T1000 (cell line): ENCODE data around the gene RSPH6A.
"Not testable (repeated sequence)": the region's sequence is repeated elsewhere in the genome, so short reads cannot be mapped to it uniquely, and the experiment has no call there.

Source experiments
- DNase-seq: peaks from one replicate; lab custom pipeline; 2025; ENCODE audit warnings: mixed read lengths; lab: John Stamatoyannopoulos, UW

The RSPH6A gene

DNA sequence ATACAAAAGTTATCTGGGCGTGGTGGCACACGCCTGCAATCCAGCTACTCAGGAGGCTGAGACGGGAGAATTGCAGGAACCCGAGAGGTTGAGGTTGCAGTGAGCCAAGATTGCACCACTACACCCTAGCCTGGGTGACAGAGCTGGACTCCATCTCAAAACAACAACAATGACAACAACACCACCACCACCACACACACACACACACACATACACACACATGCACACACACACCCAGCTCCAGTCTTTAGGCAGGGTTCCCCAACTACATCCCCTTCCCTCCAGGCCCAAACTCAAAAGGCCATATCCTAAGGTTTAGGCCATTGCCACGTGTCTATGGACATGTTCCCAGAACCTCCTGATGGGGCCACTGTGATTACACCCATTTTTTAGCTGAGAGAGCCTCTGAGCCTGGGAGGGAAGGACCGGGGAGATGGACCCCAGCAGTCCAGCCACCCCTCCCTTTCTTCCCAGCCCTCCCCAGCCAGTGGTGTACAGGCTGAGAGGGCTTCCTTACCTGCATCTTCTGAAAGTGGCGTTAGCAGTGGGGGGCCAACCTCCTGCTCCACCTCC lies 13.4 kb downstream of the RSPH6A start:
- DNase-seq = no peak

DNA sequence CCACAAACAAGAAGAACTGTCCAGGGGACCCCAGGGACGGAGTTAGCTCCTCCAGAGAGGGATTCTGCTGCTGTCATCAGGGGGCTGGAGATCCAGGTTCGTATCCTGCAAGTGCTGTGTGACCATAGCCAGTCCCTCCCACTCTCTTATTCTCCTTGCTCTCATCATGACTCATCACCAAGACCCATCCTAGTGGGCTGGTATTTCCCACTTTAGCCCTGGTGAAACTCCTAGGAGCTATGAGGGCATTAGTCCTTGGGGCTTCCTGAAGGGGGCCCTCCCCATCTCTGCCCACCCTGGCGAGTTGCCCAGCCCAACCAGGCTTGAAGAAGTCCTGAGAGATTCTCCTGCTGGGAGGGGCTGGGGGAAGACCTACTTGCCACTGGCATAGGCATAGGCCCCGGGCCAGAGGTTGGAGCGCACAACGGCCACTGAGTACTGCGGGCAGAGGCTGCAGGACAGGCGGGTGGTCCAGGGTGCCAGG lies 15.0 kb downstream of the RSPH6A start:
- no peak for DNase-seq

DNA sequence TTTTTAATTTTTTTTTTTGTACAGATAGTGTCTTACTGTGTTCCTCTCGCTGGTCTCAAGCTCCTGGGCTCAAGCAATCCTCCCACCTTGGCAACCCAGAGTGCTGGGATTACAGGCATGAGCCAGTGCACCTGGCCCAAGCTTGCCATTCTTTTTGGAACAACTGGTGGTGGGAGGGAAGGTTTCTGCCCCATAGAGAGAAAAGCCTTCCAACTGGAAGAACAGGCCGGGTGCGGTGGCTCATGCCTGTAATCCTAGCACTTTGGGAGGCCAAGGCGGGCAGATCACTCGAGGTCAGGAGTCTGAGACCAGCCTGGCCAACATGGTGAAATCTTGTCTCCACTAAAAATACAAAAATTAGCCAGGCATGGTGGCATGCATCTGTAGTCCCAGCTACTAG lies 15.6 kb downstream of the RSPH6A start:
- not testable (repeated sequence) for DNase-seq

DNA sequence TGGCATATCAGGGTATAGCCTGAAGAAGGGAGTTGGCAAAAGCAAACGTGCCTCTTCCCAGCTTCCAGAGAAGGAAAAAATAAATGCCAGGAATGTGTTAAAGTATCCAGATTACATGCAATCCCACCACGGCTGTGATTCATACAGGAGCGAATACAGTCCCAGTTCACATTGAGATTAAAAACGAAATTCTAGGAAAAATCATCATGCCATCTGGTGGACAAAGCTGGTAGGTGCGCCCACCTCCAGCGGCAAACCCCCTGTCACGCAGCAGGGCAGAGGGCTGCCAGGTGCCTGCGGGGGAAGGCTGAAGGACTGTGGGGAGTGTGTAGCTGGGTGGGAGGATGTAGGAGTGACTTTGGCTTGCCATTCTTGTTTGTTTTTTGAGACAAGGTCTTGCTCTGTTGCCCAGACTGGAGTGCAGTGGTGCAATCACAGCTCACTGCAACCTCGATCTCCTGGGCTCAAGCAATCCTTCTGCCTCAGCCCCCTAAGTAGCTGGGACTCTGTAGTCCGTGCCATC lies 16.1 kb downstream of the RSPH6A start:
- DNase-seq = peak; percentile 75

DNA sequence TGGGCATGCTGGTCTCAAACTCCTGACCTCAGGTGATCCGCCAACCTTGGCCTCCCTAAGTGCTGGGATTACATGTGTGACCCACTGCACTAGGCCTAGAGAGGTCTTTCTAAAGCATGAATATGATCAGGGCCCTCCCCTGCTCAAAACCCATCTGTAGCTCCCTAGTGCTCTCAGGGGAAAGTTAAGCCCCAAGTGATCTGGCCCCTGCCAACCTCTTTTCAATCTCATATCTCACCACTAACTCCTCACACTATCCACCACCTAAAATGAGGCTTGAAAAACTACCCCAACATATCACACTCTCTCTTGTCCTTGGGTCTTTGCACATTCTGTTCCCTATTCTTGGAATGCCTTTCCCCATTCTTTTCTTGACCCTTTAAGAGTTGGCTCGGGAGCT lies 20.5 kb downstream of the RSPH6A start:
- no peak for DNase-seq

DNA sequence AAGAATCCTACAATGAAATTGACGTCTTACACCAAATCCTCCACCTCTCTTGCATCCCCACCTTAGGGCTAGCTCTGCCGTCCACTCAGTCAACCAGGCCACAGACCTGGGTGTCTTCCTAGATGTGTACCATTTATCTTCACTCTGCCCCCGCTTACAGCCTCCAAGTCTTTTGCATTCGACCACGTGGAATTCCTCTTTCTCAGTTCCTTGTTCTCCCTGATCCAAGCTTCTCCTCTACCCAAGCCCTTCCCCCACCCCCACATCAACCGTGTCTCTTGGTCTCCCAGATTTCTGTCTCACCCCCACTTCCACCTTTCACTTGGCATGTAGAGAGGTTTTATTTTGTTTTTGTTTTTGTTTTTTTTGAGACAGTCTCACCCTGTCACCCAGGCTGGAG lies 21.2 kb downstream of the RSPH6A start:
- no peak for DNase-seq

DNA sequence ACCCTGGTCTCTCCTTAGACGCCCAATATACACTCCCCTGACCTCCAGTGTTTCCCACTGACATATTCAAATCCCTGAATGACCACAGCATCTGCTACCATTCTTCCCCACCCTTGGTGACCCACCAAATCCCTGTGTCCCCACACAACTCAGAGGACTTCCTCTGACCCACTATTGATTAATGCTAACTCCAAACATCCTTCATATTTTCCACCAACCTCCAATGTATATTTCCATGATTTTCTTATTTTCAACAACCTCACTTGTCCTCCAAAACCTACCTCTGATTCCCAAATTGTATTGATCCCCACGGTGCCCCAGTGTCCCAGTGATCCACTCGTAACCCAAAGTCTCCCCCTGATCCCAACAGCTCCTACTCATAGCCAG lies 21.9 kb downstream of the RSPH6A start:
- DNase-seq = no peak

DNA sequence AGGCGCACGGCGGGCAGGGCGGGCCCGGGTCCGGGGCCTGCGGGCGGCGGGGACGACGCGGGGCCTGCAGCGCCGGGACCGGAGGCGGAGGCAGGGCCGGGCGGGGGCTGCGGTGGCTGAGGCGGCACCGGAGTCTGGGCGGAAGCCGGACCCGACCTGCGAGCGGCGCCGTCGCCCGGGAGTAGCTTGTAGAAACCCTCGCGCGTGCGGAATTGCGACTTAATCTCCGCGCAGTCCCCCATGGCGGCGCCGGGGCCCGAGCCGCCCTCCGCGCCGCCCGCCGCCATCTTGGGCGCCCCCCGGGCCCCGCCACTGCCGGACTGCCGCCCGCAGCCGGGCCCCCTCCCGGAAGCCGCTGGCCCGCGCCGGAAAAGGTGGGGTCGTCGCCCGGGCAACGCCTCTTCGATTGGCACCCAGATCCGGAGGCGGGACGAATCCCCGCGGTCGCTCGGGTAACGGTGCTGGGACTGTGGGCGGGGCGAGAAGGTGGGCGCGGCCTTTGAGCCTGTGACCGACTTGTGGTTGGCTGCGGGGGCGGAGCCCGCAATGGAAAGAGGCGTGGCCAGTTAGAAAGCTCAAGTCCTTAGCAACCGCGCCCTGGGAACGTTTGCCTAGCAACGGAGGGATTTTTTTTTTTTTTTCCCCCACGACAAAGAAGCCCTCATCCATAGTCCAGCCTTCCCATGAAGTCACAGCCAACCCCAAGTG lies 22.5 kb downstream of the RSPH6A start, which contains the start of gene DMWD:
Gene DMWD, minus strand, starts transcription at position 376 of the 708 bp plus-strand sequence. Its CDS starts 89 bp downstream, at position 287.
- peak; percentile 98 for DNase-seq

DNA sequence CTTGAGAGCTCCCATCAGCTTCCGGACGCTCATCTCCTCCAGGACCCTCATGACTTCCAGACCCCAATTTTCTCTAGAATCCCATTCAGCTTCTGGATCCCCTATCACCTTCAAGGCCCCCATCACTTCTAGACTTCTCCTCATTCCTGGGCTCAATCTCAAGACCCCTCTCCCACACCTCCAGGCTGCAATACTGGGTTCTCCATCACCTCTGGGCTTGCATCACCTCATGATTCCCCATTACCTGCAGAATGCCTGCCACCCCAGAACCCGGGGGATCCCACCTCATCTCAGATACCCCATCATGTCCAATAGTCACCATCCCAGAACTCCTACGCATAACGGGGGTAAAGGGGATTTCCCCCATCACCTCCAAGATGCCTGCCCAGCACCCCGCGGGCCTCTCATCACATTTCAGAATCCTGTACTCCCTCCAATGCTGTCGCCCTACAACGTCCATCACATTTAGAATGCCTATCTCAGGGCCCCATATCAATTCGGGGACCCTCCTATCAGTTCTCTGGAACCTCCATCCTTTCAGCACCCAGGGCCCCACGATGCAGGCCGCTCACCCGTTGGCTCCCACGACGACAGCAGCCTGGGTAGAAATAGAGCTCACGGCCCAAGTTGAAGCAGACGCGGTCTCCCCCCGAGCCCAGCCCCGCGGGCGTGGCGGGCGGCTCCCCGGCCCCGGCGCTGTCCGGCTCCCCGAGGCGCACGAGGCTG lies 23.2 kb downstream of the RSPH6A start:
- DNase-seq = no peak

DNA sequence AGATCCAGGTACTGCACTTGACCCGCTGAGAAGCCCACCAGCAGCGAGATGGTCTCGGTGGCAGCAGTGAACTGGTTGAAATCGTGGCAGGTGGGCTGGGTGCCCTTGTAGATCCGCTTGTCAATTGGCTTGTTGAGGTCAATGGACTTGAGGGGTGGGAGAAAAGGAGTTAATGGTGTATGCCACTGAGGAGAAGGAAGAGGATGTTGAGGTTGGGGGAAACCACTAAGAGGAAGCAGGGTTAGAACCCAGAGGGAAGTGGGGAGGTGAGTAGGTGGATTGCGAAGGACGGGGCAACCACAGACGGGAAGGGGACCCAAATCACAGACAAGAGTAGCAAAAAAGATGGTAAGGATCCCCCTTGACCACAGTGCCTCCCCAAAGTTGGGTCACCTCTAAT lies 24.2 kb downstream of the RSPH6A start:
- DNase-seq = no peak

DNA sequence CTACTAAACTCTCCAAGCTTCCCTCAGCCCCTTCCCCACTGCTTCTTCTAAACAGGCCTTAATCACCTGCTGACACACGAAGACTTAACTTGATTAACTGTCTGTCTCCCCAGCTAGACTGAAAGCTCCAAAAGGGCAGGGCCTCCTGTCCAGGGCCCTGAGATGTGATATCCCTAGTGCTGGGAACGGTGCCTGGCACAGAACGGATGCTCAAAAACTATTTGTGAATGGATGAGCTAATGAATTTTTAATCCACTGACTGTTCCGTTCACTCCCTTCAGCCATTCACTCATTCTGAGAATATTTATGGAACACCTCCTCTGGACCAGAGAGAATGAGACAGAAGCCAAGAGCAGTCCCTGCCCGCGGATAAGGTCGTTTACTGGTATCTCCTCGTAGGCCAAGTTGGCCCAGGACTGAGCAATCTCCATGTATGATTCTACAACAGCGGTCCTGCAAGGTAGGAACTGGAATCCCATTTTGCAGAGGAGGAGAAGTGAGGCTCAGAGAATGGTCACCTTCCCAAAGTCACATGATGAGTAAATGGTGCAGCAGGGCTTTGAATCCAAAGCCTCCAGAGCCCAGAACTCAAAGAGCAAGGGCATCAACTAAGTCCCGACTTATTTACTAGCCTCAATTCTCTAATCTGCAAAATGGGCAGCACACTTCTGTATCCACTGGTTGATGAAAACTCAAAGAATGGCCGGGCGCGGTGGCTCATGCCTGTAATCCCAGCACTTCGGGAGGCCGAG lies 25.9 kb downstream of the RSPH6A start:
- no peak for DNase-seq

DNA sequence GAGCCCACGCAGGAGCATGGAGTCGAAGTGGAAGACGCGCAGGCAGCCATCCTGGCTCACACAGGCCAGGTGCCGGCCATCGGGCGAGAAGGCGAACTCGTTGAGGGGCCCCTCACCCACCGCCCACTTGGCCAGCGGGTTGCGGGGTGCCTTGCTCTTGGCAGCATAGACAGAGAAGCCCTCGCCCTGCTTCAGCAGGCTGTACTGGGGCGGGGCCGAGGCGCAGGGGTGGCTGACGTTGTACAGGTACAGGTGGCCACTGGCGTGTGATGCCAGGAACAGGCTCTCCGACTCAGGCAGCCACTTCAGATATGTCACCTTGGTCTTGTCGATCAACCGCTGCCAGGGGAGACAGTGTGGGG lies 28.6 kb downstream of the RSPH6A start:
- DNase-seq = no peak

DNA sequence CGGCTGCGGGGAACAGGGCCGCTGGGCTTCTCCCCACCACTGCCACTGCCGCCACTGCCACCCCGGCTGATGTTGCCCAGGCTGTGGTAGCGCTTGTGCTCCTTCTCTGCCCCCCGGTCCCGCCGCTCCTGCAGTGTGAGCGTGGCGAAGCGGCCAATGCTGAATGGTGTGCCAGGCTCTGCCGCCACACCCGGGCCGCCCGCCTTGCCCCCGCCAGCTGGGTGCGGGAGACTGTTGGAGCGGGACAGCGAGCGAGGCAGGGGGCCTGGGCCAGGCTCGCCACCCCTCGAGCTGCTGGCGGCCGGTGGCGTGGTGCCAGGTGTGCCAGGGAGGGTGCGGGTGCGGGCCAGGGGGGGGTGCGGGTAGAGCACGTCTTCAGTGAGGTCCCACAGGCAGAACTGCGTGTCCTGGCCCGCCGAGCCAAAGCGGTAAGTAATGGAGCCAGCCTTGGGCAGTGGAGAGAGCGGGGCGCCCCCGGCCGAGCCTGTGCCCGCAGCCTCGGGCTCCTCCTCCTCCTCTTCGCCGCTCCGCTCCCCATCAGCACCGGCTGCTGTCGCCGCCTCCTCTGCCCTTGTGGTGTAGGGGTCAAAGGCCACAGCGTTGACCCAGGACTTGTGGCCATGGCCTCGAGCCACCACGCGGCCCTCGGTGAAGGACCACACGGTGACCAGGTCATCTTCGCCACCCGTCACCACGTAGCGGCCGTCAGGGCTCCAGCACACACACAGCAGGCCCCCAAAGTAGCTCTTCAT lies 29.2 kb downstream of the RSPH6A start:
- DNase-seq = no peak

DNA sequence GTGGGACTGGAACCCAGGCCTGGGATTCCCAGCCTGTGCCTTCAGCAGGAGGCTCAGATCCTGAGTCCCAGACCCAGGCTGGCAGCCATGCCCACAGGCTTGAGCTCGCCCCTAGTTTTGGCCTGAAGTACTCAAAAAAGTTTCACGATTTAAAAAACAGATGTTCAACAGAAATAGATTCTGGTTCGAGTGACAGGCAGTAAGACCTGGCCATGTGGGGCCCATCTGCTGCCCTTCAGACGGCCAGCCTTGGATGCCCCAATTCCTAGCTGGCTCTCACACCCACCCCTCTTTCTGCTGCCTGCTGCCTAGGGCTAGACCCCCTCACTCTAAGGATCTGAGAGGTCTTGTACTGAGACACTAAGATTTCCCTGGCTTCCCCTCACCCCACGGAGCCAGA lies 30.0 kb downstream of the RSPH6A start:
- no peak for DNase-seq

DNA sequence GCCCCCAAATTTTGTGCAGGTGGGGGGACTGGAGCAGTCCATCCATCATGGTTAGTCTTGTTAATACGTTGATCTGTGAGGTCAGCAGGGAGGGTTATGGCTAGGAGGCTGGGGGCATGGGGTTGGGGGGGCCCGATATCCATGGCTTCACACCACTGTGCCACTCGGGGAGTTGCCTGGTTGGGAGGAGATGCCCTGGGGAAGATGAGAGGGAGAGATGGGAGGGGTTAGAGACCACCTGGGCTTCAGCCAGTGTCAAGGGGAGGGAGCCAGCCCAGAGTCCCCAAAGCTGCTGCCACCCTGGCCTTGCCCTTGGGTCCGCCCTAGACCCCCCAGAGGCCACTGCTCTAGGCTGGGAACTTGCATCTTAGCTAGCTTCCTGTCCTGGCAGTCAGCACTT lies 31.0 kb downstream of the RSPH6A start:
- DNase-seq = no peak

DNA sequence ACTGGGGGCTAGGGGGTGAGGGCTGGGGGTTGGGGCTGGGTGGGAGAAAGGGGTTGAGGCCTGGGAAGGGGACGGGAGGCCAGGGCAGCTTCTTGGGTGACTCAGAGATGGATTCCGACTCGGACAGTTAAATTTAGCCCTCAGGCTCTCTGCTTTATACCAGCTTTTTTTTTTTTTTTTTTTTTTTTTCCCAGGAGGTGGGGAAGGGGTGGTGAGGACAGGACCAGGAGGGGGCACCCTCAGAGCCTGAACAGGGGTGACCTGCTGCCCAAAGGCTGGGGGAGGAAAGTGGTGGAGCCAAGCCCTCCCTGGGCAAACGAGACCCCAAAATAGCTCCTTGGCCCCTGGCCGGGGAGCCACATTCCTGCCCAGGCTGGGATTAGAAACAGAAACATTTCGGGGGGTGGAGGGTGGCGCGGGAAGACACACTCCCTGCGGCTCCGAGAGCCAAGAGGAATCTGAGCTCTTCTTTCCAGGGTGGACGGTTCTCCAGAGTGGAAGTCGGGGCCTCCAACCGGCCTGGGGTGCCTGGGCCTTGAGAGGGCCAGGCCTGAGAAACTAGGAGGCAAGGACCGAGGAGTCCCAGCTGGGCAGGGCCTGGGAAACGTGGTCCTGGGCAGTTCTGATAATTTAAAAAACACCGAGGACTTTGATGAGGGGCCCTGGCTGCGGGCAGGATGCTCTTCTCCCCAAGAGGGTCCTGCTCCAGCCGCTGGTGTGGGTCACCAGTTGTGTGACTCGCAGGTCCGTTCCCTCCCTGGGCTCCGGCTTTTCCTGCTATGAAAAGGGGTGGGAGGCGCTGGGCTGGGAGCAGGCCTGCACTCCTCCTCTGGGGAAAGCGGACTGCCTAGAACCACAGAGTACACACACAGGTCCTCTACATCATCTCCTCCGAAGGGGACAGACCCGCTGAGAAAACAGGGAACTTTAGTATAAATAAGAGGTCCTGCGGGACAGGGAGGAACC lies 32.0 kb downstream of the RSPH6A start:
- DNase-seq = peak; percentile 62

DNA sequence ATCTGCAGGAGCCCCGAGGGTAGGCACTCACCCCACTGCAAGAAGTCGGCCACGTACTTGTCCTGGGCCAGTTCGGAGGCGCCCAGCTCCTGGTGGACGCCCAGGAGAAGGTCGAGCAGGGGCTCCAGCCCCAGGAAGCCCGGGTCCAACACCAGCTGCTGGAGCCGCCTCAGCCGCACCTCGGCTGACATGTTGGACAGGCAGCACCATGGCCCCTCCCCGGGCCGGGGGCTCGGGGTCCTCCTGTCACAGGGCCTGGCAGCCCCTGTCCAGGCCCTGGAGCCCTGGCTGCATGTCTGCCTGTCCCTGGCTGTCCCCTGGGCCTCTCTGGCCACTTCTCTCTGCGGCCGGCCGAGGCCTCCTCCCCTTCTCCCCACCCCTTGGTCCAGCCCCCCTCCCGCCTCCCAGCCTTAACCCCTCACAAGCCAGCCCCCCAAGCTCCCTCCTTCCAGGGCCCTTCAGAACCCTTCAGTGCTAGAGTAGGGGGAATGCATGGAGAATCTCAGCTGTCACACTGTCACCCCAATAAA lies 32.9 kb downstream of the RSPH6A start, which contains the start of gene DMPK:
Gene DMPK, minus strand, starts transcription at position 329 of the 530 bp plus-strand sequence. Its CDS starts 138 bp downstream, at position 191.
- no peak for DNase-seq

DNA sequence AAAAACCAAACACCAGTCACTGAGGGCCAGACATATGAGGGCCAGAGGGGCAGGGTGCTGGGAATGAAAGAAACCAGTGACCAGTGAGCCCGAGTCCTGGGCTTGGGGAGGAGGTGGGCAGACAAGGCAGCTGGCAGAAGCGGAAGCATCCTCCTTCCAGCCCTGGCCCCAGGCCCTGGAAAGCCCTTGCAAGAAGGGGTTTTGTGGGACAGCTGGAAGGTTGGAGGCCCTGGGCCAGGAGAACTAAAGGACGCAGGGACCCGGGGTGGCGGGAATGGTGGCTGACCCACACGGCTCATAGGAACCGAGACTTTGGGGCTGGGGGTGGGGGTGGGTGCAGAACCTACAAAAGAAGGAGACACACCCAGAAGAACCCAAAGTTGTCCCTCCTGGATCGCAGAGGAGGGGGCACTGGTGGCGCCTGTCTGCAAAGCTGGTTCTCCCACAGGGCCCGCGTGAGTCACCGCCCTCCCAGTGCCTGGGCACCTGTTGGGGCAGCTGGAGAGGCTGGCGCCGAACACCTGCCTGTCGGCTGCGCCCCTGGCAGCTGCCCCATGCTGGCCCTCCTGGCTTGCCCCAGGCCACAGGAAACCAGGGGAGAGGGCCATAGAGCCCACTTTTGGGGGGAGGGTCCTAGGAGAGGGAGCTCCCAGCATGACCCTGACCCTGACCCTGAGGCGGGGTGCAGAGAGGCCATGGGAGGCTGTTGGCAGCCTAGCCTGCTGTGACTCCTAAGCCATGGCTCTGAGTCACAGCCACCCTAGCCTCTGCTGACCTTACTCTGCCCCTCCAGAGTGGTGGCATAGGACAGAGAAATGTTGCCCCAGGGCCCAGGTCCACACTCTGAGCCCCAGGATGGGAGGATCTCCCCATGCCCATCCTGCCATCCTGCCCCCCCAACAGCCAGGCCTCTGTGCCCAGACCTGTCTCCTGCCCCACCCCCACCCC lies 33.6 kb downstream of the RSPH6A start:
- peak; percentile 24 for DNase-seq
